Measurements from ENCODE around the gene PTPRK.
"Not testable (repeated sequence)": the region's sequence is repeated elsewhere in the genome, so short reads cannot be mapped to it uniquely, and the experiment has no call there.

GRCh38 chr6:127926441-127926840 is 594.0 kb downstream of the PTPRK start:
- not testable (repeated sequence) for TF ChIP-seq CTCF (IDR thresholded peaks at IDR 0.05 in 4 of 5, conservative IDR thresholded peaks at IDR 0.05 in 1 of 5); POLR2A (IDR thresholded peaks at IDR 0.05)
